Right forelimb (tissue), 1 donor: ENCODE data around the gene OGDH.

Experiments used
- DNase-seq: peaks from one replicate; pipeline ENCODE4 v3.0.0-alpha.2; 2018

Gene OGDH

DNA sequence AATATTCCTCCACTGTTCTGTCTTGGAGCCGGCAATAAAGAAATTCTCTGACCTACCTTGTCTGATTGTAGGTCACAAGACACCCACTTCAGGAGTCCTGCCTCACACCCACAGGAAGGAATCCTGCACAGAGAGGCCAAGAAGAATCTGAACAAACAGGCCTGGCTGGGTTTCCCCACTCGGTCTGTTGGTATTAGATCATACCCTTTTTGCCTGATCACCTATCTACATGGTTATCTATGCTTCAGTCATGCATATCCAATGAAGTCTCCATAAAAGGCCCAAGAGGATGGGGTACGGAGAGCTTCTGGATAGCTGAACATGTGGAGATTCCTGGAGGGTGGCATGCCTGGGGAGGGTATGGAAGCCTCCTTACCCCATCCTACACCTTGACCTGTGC lies 12.3 kb downstream of the OGDH start:
- no peak for DNase-seq

GRCh38 chr7:44621034-44621749 lies 14.8 kb downstream of the OGDH start:
- DNase-seq: no peak

DNA sequence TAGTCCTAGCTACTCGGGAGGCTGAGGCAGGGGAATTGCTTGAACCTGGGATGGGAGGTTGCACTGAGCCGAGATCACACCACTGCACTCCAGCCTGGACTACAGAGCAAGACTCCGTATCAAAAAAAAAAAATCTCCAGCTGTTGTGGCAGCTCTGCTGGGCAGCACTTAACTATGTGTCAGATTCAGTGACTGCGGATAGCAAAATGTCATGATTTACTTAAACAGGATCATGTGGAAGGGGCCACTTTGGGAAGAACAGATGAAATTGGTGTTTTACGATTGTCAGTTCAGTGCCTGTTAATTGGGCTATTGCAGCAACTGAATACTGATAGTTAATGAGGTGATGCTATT lies 15.3 kb downstream of the OGDH start:
- no peak for DNase-seq

DNA sequence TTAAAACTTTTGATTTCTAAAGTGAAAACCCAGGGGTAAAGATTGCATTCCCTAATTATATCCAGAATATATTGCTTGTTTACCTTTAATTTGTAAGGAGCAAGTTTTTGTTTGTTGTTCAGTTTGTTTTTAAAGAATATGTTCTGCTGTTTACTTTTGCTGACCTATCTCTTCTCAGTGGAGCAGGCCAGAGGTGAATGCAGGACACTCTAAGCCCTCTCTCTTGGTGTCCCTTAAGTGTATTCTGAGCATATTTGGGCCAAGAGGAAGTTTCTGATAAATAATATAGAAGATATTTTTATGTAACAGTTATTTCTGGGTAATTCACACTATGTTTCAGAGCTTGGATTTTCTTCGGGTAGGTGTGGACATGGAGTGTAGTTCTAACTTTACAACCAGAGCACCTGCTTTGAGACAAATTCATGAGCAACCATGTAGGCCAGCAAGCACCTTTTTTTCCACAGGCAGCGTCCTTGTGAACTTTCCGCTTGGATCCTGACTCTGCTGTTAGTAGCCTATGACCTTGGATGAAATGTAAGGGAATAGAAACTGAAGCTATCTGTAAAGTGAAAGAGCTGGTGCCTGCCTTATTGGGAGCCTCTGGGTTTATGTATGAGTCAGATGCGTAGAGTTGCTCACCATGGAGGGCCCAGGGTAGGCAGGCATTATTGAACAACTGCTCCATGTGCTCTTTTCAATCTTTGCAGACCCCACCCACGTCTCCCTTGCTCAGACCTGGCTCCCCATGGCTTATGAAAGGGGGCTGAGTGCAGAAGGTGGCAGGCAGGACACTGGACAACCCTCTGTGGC lies 16.1 kb downstream of the OGDH start:
- DNase-seq: no peak

DNA sequence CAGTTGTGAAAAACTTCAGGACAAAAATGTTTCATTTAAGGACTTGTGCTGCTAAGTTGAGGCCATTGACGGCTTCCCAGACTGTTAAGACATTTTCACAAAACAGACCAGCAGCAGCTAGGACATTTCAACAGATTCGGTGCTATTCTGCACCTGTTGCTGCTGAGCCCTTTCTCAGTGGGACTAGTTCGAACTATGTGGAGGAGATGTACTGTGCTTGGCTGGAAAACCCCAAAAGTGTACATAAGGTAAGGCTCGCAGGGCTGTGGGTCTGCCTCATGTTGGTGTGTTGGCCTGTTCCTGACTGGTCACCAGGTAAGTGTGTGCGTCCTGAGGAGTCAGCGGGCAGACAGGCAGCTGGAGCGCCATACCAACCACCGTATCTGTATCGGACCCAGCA lies 17.9 kb downstream of the OGDH start:
- no peak for DNase-seq

GRCh38 chr7:44625526-44626471 lies 19.4 kb downstream of the OGDH start:
- DNase-seq: no peak

DNA sequence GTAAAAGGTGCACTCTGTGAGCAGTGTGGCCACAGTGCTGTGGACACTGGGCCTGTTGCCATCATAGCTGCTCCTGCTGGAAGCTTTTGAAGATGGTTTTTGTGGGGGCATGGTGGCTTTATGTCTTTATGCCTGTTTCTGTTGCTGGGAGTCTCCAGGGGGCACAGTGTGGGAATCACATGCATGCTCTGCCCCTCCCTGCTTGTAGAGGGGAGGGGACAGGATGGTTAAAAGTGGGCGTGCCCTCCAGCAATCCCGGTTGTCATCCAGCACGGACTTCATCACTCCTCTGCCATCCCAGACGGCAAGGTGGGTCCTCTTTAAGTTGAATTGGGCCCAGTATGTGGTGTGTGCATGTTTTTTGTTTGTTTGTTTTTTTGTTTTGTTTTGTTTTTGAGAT lies 20.2 kb downstream of the OGDH start:
- no peak for DNase-seq

GRCh38 chr7:44629829-44630522 lies 23.5 kb downstream of the OGDH start:
- no peak for DNase-seq

DNA sequence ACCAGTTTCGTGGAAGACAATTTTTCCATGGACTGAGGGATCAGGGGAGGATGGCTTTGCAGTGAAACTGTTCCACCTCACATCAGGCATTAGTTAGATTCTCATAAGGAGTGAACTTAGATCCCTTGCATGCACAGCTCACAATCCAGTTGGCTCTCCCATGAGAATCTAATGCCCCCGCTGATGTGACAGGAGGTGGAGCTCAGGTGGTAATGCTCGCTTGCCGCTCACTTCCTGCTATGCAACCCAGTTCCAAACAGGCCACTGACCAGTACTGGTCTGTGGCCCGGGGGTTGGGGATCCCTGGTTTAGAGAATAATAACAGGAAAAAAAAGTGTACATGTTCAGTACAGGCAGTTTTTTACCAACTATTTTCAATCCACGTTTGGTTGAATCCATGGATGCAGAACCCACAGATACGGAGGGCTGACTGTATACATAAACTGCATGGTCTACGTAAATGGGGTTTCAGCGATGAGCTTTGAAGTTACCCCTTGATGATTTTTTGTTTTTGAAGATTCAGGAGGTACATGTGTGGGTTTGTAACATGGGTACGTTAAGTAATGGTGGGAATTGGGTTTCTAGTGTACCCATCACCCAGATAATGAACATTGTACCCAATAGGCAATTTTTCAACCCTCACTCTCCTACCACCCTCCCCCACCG lies 24.5 kb downstream of the OGDH start:
- DNase-seq: no peak

DNA sequence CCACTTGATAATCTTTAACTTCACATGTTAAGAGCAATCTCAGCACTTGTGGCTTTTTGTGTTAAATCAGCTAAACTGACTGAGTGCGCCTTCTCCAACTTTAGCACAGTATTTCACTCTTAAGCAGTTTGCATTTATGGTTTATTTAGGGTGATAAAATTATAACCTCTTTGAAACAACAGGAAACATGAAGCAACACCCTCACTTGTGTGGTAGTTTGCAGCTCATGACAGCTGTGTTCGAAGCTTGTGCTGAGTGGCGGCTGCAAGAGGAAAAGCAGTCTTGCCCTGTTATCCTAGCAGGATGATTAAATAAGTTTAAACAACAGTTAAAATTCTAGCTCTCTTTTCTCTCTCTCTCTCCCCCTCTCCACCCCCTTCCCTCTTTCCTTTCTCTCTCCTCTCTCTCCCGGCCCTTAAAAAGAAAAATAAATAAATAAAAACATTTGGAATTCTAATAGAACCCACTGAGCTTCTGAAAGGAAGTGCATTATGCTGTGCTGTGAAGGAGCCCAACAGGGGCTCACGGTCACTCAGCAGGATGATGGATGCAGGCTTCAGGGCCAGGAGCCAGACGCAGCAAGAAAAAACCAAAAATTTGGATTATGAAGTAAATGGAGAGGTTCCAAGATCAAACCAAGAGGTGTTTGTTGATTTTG lies 25.2 kb downstream of the OGDH start:
- no peak for DNase-seq

DNA sequence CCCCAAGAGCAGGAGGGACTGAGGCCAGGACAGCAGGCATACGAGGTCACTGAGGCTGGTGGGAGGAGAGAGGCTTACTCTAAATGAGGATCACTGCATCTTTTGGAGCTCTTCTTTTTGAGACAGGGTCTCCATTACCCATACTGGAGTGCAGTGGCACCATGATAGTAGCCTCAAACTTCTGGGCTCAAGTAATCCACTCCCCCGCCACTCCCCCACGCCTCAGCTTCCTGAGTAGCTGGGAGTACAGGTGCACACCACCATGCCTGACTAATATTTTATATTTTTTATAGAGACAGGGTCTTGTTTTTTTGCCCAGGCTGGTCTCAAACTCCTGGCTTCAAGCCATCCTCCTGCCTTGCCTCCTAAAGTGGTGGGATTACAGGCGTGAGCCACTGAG lies 25.8 kb downstream of the OGDH start:
- DNase-seq: no peak

GRCh38 chr7:44633254-44634186 lies 27.1 kb downstream of the OGDH start:
- DNase-seq: peak; percentile 75

- no peak for DNase-seq
Measured at GRCh38 chr7:44634187-44634838, 27.9 kb downstream of the OGDH start.

GRCh38 chr7:44634839-44635591 lies 28.6 kb downstream of the OGDH start:
- DNase-seq: no peak

GRCh38 chr7:44636041-44636584 lies 29.7 kb downstream of the OGDH start:
- DNase-seq: no peak

DNA sequence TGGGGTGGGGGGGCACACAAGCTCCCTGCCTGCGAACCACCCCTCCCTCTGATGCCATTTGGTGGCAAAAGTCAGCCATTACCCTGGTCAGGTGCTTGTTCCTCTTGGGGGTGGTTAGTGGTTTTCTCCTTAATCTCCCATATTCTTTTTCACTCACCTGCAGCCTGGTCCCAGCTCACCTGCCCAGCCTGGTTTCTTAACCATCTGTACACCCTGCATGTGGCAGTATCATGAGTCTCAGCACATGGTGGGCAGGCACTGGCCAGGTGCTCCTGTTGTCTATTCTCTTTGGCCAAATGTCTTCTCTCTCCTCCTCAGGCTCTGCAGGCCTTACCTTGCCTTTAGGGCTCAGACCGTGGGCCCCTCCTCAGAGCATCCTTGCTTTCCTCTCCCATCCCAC lies 30.5 kb downstream of the OGDH start:
- DNase-seq: no peak

DNA sequence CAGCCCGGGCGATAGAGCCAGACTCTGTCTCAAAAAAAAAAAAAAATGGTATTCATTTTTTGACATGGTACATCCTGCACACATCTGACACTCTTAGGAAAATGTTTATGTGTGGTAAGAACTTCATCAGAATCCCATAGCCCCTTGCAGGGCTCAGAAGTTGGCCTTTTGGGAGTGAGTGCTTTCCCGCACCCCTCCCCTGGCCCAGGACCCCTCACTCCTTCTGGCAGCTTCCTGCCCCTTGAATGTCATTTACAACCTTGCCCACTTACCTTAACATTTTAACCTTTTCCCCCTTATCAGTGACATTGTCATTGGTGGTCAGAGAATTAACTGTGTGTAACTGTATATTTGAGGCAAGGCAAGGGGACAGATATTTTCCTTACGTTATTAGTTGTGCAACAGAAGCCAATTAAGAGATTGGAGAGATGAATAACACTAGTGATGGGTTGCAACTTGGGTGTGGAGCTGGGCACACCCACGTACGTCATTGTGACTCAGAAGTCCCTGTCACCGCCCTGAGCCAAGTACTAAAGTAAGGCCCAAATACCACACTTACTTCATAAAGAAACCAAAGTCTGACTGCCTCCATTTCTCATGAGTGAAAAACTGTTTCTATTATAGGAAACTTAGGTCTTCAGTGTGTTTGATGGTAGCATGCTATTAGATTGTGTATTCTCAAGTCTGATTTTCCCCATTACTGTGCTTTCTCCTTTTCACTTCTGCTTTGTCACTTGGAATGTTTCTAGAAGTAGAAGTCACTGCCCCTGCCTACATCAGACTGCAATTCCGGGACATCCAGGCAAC lies 31.6 kb downstream of the OGDH start:
- DNase-seq: no peak
